ENCODE results near the gene TMEM38A.
"Not testable (repeated sequence)": the region's sequence is repeated elsewhere in the genome, so short reads cannot be mapped to it uniquely, and the experiment has no call there.

TMEM38A gene

GRCh38 chr19:16678498-16678897 is 17.6 kb downstream of the TMEM38A start:
- no peak for DNase-seq

- no peak for DNase-seq
Observed at GRCh38 chr19:16679811-16680210, 18.9 kb downstream of the TMEM38A start.

GRCh38 chr19:16682539-16682938 is 21.6 kb downstream of the TMEM38A start:
- DNase-seq = no peak

GRCh38 chr19:16684216-16684615 is 23.3 kb downstream of the TMEM38A start:
- DNase-seq = no peak

- no peak for DNase-seq
Observed at GRCh38 chr19:16688084-16688483, 27.1 kb downstream of the TMEM38A start.

- no peak for DNase-seq
Observed at GRCh38 chr19:16698914-16699313, 38.0 kb downstream of the TMEM38A start.

GRCh38 chr19:16702123-16702522 is 41.2 kb downstream of the TMEM38A start:
- DNase-seq = no peak

- no peak for DNase-seq
Observed at GRCh38 chr19:16703677-16704076, 42.7 kb downstream of the TMEM38A start.

- DNase-seq = not testable (repeated sequence)
Observed at GRCh38 chr19:16710870-16711269, 49.9 kb downstream of the TMEM38A start.

GRCh38 chr19:16712295-16712694 is 51.4 kb downstream of the TMEM38A start:
- not testable (repeated sequence) for DNase-seq

GRCh38 chr19:16714702-16715287 is 53.9 kb downstream of the TMEM38A start:
- peak; percentile 16 for DNase-seq

- no peak for DNase-seq
Observed at GRCh38 chr19:16715611-16716010, 54.7 kb downstream of the TMEM38A start.

GRCh38 chr19:16721051-16721450 is 60.1 kb downstream of the TMEM38A start:
- DNase-seq = no peak

GRCh38 chr19:16722591-16722990 is 61.7 kb downstream of the TMEM38A start:
- no peak for DNase-seq

- no peak for DNase-seq
Observed at GRCh38 chr19:16726916-16727315, 66.0 kb downstream of the TMEM38A start.

GRCh38 chr19:16735650-16736266 is 74.8 kb downstream of the TMEM38A start:
- not testable (repeated sequence) for DNase-seq

GRCh38 chr19:16736709-16737108 is 75.8 kb downstream of the TMEM38A start:
- no peak for DNase-seq

- peak; percentile 62 for DNase-seq
Observed at GRCh38 chr19:16737911-16738310, 77.0 kb downstream of the TMEM38A start.

GRCh38 chr19:16739546-16739945 is 78.6 kb downstream of the TMEM38A start:
- no peak for DNase-seq

Data from NCI-H1105 (cell line).